Suprapubic skin (tissue), 4 donors: ENCODE results near the gene IGF2BP2. TPM values are rescaled to one million over a fixed set of nuclear protein-coding genes. Genes with fewer than 3 reads are reported as not detected.

Experiments
- DNase-seq, 2 donors: peaks; one replicate each; pipeline ENCODE4 v3.0.0-alpha.2; 2019; ENCODE audit warnings: low spot score in 2 of 2
- H3K27ac ChIP-seq: fragments of 200-600 bp; sonication (generic); one replicate; pipeline ENCODE4 v1.5.1; 2019
- H3K27me3 ChIP-seq: fragments of 200-600 bp; sonication (generic); one replicate; pipeline ENCODE4 v1.5.1; 2019
- H3K36me3 ChIP-seq: fragments of 200-600 bp; sonication (generic); one replicate; pipeline ENCODE4 v1.5.1; 2019
- H3K4me1 ChIP-seq: fragments of 200-600 bp; sonication (generic); one replicate; pipeline ENCODE4 v1.5.1; 2019
- H3K4me3 ChIP-seq: fragments of 200-600 bp; sonication (generic); one replicate; pipeline ENCODE4 v1.5.1; 2019; ENCODE audit warnings: mild to moderate bottlenecking
- H3K9me3 ChIP-seq: fragments of 200-600 bp; sonication (generic); one replicate; pipeline ENCODE4 v1.5.1; 2019
- EP300 ChIP-seq: sonication (generic); formaldehyde crosslinking; IDR thresholded peaks from one replicate; pipeline ENCODE4 v1.6.1; 2017; ENCODE audit warnings: antibody characterized with exemption
- POLR2A ChIP-seq, 2 donors: fragments of 450-650 bp; IDR thresholded peaks; one replicate each; pipeline ENCODE4 v1.6.1; 2017; ENCODE audit warnings: antibody characterized with exemption in 2 of 2, mild to moderate bottlenecking in 2 of 2, moderate library complexity in 2 of 2
- POLR2AphosphoS5 ChIP-seq, 3 donors: sonication (generic); formaldehyde crosslinking; IDR thresholded peaks; one replicate each; pipeline ENCODE4 v1.6.1; 2017; ENCODE audit warnings: antibody characterized with exemption in 3 of 3
- WGBS: methylation state at CpG from one replicate; pipeline ENCODE4 v1.1.5; 2018; 5-methylcytosine and 5-hydroxymethylcytosine counted together
- total RNA-seq, 4 donors: library from RNA; depleted of rRNA; stranded (reverse); fragments of >200 nt; gene quantifications; one replicate each; pipeline ENCODE4 v1.1.0, GENCODE V29; 2016
- TF ChIP-seq, protein P1 (sequence below), 2 donors: fragments of 200-600 bp in 1 of 2; fragments of 450-650 bp in 1 of 2; sonication (generic) in 1 of 2; IDR thresholded peaks; one replicate each; pipeline ENCODE4 v1.5.1; 2016 to 2019; ENCODE audit warnings: antibody characterized with exemption in 2 of 2, mild to moderate bottlenecking in 1 of 2, moderate library complexity in 1 of 2

IGF2BP2 gene
- total RNA-seq, 4 donors from 2014 or later, result 7.6 to 29.9 (median 8.4) TPM

- Histone ChIP-seq H3K36me3 (no peaks in the 10 kb centered on the region), H3K27ac (peak overlapping the region; percentile 41), H3K4me3 (no peak overlapping the region), H3K9me3 (no peaks in the 10 kb centered on the region), H3K4me1 (peaks cover 7% of the 10 kb centered on the region), H3K27me3 (no peaks in the 10 kb centered on the region)
- TF ChIP-seq POLR2AphosphoS5 (IDR thresholded peaks at IDR 0.05) (no peak), POLR2A (IDR thresholded peaks at IDR 0.05) (no peak), EP300 (no peak)
- TF ChIP-seq, protein P1, sequence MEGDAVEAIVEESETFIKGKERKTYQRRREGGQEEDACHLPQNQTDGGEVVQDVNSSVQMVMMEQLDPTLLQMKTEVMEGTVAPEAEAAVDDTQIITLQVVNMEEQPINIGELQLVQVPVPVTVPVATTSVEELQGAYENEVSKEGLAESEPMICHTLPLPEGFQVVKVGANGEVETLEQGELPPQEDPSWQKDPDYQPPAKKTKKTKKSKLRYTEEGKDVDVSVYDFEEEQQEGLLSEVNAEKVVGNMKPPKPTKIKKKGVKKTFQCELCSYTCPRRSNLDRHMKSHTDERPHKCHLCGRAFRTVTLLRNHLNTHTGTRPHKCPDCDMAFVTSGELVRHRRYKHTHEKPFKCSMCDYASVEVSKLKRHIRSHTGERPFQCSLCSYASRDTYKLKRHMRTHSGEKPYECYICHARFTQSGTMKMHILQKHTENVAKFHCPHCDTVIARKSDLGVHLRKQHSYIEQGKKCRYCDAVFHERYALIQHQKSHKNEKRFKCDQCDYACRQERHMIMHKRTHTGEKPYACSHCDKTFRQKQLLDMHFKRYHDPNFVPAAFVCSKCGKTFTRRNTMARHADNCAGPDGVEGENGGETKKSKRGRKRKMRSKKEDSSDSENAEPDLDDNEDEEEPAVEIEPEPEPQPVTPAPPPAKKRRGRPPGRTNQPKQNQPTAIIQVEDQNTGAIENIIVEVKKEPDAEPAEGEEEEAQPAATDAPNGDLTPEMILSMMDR (IDR thresholded peaks at IDR 0.05), result no peak
- no peak for DNase-seq
- 41% methylated on average over 6 of the region's 7 CpGs for WGBS
Observed at GRCh38 chr3:185796431-185797107, 28.3 kb downstream of the IGF2BP2 start.

- Histone ChIP-seq H3K27me3 (no peaks in the 10 kb centered on the region), H3K4me1 (peaks cover 7% of the 10 kb centered on the region), H3K9me3 (no peaks in the 10 kb centered on the region), H3K27ac (no peak overlapping the region), H3K4me3 (no peak overlapping the region), H3K36me3 (no peaks in the 10 kb centered on the region)
- WGBS, result 92% methylated on average over 4 of the region's 4 CpGs
- DNase-seq, result no peak
- TF ChIP-seq EP300 (no peak), POLR2AphosphoS5 (IDR thresholded peaks at IDR 0.05) (no peak), POLR2A (IDR thresholded peaks at IDR 0.05) (no peak)
- TF ChIP-seq, protein P1 (IDR thresholded peaks at IDR 0.05), result no peak
Observed at GRCh38 chr3:185793381-185793780, 31.5 kb downstream of the IGF2BP2 start.

DNA sequence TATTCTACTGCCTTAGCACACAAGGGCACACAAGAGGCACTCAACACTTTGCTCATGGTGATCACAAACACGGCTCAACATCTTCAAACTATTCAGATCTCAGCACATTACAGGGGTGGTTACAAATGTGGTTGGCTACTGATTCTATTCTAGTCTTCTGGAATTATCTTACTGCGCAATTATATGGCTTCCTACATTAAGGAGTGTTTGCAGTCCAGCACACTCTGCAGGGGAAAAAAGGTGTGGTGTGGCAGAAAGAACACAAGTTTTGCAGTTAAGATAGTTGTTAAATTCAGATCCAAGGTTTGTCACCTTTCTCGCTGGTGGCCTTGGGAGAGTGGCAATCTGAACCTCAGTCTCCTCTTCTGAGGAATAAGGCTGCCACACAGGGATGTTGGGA, 31.9 kb downstream of the IGF2BP2 start:
- DNase-seq, result no peak
- Histone ChIP-seq H3K36me3 (no peaks in the 10 kb centered on the region), H3K27me3 (no peaks in the 10 kb centered on the region), H3K4me1 (peaks cover 7% of the 10 kb centered on the region), H3K4me3 (no peak overlapping the region), H3K27ac (no peak overlapping the region), H3K9me3 (no peaks in the 10 kb centered on the region)
- TF ChIP-seq POLR2AphosphoS5 (IDR thresholded peaks at IDR 0.05), result no peak
- TF ChIP-seq, protein P1 (IDR thresholded peaks at IDR 0.05), result no peak
- no peak for TF ChIP-seq EP300
- no peak for TF ChIP-seq POLR2A (IDR thresholded peaks at IDR 0.05)
- WGBS, result 92% methylated on average over 3 of the region's 3 CpGs

- Histone ChIP-seq H3K27ac (no peak overlapping the region), H3K4me3 (no peak overlapping the region), H3K27me3 (no peaks in the 10 kb centered on the region), H3K4me1 (no peaks in the 10 kb centered on the region), H3K9me3 (no peaks in the 10 kb centered on the region), H3K36me3 (no peaks in the 10 kb centered on the region)
- TF ChIP-seq, protein P1 (IDR thresholded peaks at IDR 0.05), result no peak
- no peak for TF ChIP-seq EP300
- no peak for TF ChIP-seq POLR2AphosphoS5 (IDR thresholded peaks at IDR 0.05)
- no peak for TF ChIP-seq POLR2A (IDR thresholded peaks at IDR 0.05)
- no peak for DNase-seq
- 77% methylated on average over 5 of the region's 5 CpGs for WGBS
Observed at GRCh38 chr3:185789891-185790830, 34.7 kb downstream of the IGF2BP2 start.

- WGBS, result 86% methylated on average over 2 of the region's 2 CpGs
- Histone ChIP-seq H3K27me3 (no peaks in the 10 kb centered on the region), H3K4me3 (no peak overlapping the region), H3K36me3 (no peaks in the 10 kb centered on the region), H3K9me3 (no peaks in the 10 kb centered on the region), H3K27ac (no peak overlapping the region), H3K4me1 (no peaks in the 10 kb centered on the region)
- no peak for DNase-seq
- no peak for TF ChIP-seq POLR2A (IDR thresholded peaks at IDR 0.05)
- TF ChIP-seq, protein P1 (IDR thresholded peaks at IDR 0.05), result no peak
- TF ChIP-seq POLR2AphosphoS5 (IDR thresholded peaks at IDR 0.05), result no peak
- TF ChIP-seq EP300, result no peak
Observed at GRCh38 chr3:185789134-185789533, 35.7 kb downstream of the IGF2BP2 start.
